Measurements from ENCODE around the gene KIF4A.

KIF4A gene

GRCh38 chrX:70444946-70445656 lies 155.2 kb downstream of the KIF4A start:
- no peak for DNase-seq

GRCh38 chrX:70445951-70446350 lies 156.0 kb downstream of the KIF4A start:
- no peak for DNase-seq

GRCh38 chrX:70446380-70447350 lies 156.8 kb downstream of the KIF4A start:
- DNase-seq: no peak

- no peak for DNase-seq
Observed at GRCh38 chrX:70449457-70449966, 159.6 kb downstream of the KIF4A start.

- DNase-seq: peak; percentile 12
Observed at GRCh38 chrX:70452143-70452733, 162.3 kb downstream of the KIF4A start.

GRCh38 chrX:70453024-70453618 lies 163.2 kb downstream of the KIF4A start:
- DNase-seq: no peak

GRCh38 chrX:70454441-70455365 lies 164.8 kb downstream of the KIF4A start:
- no peak for DNase-seq

- no peak for DNase-seq
Observed at GRCh38 chrX:70455366-70456202, 165.7 kb downstream of the KIF4A start.

- DNase-seq: no peak
Observed at GRCh38 chrX:70456256-70456655, 166.4 kb downstream of the KIF4A start.

GRCh38 chrX:70461026-70461425 lies 171.1 kb downstream of the KIF4A start:
- no peak for DNase-seq

- no peak for DNase-seq
Observed at GRCh38 chrX:70464051-70464450, 174.1 kb downstream of the KIF4A start.

GRCh38 chrX:70466968-70467367 lies 177.1 kb downstream of the KIF4A start:
- DNase-seq: no peak

GRCh38 chrX:70468709-70469108 lies 178.8 kb downstream of the KIF4A start:
- DNase-seq: no peak

All from amniotic stem cell (primary cell).